ENCODE results near the gene TTLL9. TPM values are rescaled to one million over a fixed set of nuclear protein-coding genes. Genes with fewer than 3 reads are reported as not detected.

The TTLL9 gene
- total and polyA plus RNA-seq, 8 donors, result 0.14 to 1.4 (median 0.35) TPM; not detected in 1

DNA sequence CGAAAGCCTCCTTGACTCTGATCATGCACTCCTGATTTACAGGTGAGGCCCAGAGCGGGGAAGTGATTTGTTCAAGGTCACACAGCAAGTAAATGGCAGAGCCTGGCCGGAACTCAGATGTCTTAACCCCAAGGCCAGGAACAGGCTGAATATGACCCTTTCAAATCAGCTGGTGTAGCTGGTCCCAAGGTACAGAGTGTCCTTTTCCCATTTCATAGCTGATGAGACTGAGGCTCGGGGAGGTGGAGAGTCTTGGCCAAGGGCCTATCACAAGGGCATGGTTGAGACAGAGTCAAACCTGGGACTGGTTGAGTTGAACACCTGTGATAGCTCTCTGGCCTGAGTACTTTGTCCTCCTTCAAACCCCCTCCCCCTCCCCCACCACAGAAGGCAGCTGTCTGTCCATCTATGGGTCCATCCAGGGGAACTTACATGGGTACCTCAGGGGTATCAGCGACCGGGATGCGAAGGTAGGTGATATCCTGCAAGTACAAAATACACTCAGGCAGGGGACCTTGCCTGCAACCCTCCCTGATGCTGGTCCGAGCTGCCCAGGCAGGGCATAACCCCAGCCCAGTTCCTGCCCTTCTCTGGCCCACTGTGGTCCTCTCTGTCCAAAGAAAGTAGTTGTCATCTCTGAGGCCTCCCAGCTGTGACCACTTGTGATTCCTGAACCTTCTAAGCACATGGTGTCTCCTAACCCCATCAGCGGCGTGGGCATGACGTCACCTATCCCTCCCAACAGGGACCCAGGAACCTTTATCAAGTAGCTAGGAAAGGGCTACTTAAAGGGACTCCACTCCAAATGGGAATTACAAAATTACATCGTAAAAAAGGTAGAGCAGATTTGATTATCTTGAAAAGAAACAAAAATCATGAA, 5.7 kb upstream of the TTLL9 start:
- Histone ChIP-seq H3K36me3 (no peaks in the 10 kb centered on the region), H3K9me3 (no peaks in the 10 kb centered on the region), H3K27ac (no peak overlapping the region), H3K4me3 (no peak overlapping the region), H3K27me3 (no peaks in the 10 kb centered on the region), H3K4me1 (peaks cover 0 to 10% (median 7%) of the 10 kb centered on the region in 3 donors)
- intact Hi-C loops (cut with DNase I), result no loop called here
- TF ChIP-seq CTCF (IDR thresholded peaks at IDR 0.05), result no peak
- WGBS, 2 donors, result 62 to 73% methylated on average over 12 of the region's 12 CpGs
- FAIRE-seq (no peak), DNase-seq (no peak), ATAC-seq (no peak)

DNA sequence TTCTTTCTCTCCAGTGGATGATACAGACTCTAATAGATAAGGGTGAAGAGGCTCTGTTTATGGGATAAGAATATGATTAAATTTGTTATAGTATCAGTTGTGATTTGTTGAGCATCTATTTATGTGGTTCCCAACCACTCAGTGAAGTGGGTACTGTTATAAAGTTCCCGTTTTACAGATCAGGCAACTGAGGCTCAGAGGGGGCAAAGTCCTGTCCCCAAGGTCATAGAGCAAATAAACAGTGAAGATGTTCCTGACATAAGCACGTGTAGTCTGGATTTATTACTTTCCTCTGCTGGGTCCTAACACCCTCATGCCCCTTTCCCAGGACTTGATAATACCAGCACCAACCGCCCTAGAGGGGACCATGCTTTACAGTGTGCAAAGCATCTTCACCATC, 4.2 kb upstream of the TTLL9 start:
- intact Hi-C loops (cut with DNase I), result no loop called here
- TF ChIP-seq CTCF (IDR thresholded peaks at IDR 0.05), result no peak
- no peak for FAIRE-seq
- 67 to 68% methylated on average over 3 of the region's 3 CpGs for whole genome bisulfite sequencing, 2 donors
- no peak for DNase-seq
- H3K4me3 ChIP-seq, result no peak overlapping the region
- ATAC-seq, result no peak
- H3K4me1 ChIP-seq, result peaks cover 0 to under 1% (median 0%) of the 10 kb centered on the region in 3 donors
- H3K27ac ChIP-seq, result no peak overlapping the region
- no peaks in the 10 kb centered on the region for H3K27me3 ChIP-seq
- H3K36me3 ChIP-seq, result no peaks in the 10 kb centered on the region
- no peaks in the 10 kb centered on the region for H3K9me3 ChIP-seq

- ATAC-seq (no peak), DNase-seq (no peak), FAIRE-seq (no peak)
Measured at GRCh38 chr20:31868853-31869672, 1.4 kb upstream of the TTLL9 start.

DNA sequence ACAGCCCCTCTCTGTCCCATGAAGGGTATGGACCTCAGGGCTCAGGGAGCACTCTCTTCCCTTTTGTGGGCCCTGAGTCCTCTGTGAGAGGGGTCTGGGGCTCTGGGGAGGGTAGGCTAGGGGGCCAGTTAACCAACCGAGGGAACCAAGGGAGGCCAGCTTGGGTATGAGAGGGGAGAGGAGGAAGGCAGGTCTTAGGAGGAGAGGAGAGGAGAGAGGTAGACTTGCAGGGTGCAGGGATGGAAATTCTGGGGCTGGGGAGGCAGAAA, 827 bp upstream of the TTLL9 start:
- no peaks in the 10 kb centered on the region for H3K4me1 ChIP-seq
- intact Hi-C loops (cut with DNase I), result no loop called here
- WGBS, 2 donors, result 0 to 20% methylated on average over 1 of the region's 1 CpG
- DNase-seq (no peak), ATAC-seq (no peak), FAIRE-seq (no peak)
- H3K27ac ChIP-seq, result no peak overlapping the region
- no peaks in the 10 kb centered on the region for H3K36me3 ChIP-seq
- H3K4me3 ChIP-seq, result peak overlapping the region; percentile 55 to 82 (median 73)
- TF ChIP-seq CTCF (IDR thresholded peaks at IDR 0.05), result no peak
- no peaks in the 10 kb centered on the region for H3K27me3 ChIP-seq
- H3K9me3 ChIP-seq, result no peaks in the 10 kb centered on the region

More at GRCh38 chr20:31868853-31869672, 1.4 kb upstream of the TTLL9 start:
- intact Hi-C loops (cut with DNase I), result no loop called here
- Histone ChIP-seq H3K27ac (no peak overlapping the region), H3K36me3 (no peaks in the 10 kb centered on the region), H3K4me1 (no peaks in the 10 kb centered on the region), H3K4me3 (peak overlapping the region in 2 of 4 donors; percentile 78 to 82), H3K9me3 (no peaks in the 10 kb centered on the region), H3K27me3 (no peaks in the 10 kb centered on the region)
- WGBS, 2 donors, result 72 to 81% methylated on average over 12 of the region's 12 CpGs
- no peak for TF ChIP-seq CTCF (IDR thresholded peaks at IDR 0.05)
